SK-N-SH treated with all-trans-retinoic acid at 6 μM for 48 hours (cell line): ENCODE results near the gene PGAM1.
A peak's percentile ranks its signal among the peaks of the same experiment; 100 is the strongest.

Source experiments
- ATAC-seq: fragments of 200-7000 bp; cut with Tn5 transposase; 3 replicates; pipeline ENCODE4 v1.9.1; 2020; ENCODE audit warnings: mild to moderate bottlenecking, moderate library complexity
- ARNTL ChIP-seq: fragments of 450-650 bp; formaldehyde crosslinking; IDR thresholded peaks from 2 replicates; pipeline ENCODE4 v1.5.0; 2020; ENCODE audit warnings: low read depth, mild to moderate bottlenecking, moderate library complexity, borderline replicate concordance
- BACH2 ChIP-seq: fragments of 250-450 bp; sonication (Bioruptor Pico); IDR thresholded peaks from 2 replicates; pipeline ENCODE4 v1.9.0; 2021; ENCODE audit warnings: mild to moderate bottlenecking, borderline replicate concordance
- CSDC2 ChIP-seq: fragments of 250-450 bp; sonication (Bioruptor Pico); IDR thresholded peaks from 2 replicates; pipeline ENCODE4 v1.5.0; 2020; ENCODE audit warnings: mild to moderate bottlenecking, moderate library complexity
- ESRRG ChIP-seq: fragments of 250-450 bp; sonication (Bioruptor Pico); IDR thresholded peaks from 2 replicates; pipeline ENCODE4 v1.6.1; 2021; ENCODE audit warnings: mild to moderate bottlenecking
- GLIS3 ChIP-seq: fragments of 250-450 bp; sonication (Bioruptor Pico); IDR thresholded peaks from 2 replicates; pipeline ENCODE4 v1.5.0; 2020; ENCODE audit warnings: mild to moderate bottlenecking, moderate library complexity
- ISL1 ChIP-seq: fragments of 250-450 bp; sonication (Bioruptor Pico); IDR thresholded peaks from 2 replicates; pipeline ENCODE4 v2.1.2; 2022; ENCODE audit warnings: mild to moderate bottlenecking, moderate library complexity
- OSR1 ChIP-seq: fragments of 250-450 bp; sonication (Bioruptor Pico); IDR thresholded peaks from 2 replicates; pipeline ENCODE4 v1.8.0; 2022; ENCODE audit warnings: moderate library complexity, mild to moderate bottlenecking, inconsistent platforms
- PPARA ChIP-seq: fragments of 250-450 bp; sonication (Bioruptor Pico); IDR thresholded peaks from 2 replicates; pipeline ENCODE4 v1.5.0; 2020; ENCODE audit warnings: mild to moderate bottlenecking, borderline replicate concordance
- RARB ChIP-seq: fragments of 250-450 bp; sonication (Bioruptor Pico); IDR thresholded peaks from 2 replicates; pipeline ENCODE4 v1.8.0; 2021; ENCODE audit warnings: mild to moderate bottlenecking, moderate library complexity
- SNAI2 ChIP-seq: fragments of 250-450 bp; sonication (Bioruptor Pico); IDR thresholded peaks from 2 replicates; pipeline ENCODE4 v1.5.0; 2020; ENCODE audit warnings: mild to moderate bottlenecking, moderate library complexity
- TCF4 ChIP-seq: fragments of 250-450 bp; sonication (Bioruptor Pico); IDR thresholded peaks from 2 replicates; pipeline ENCODE4 v1.8.0; 2021; ENCODE audit warnings: mild to moderate bottlenecking, moderate library complexity, borderline replicate concordance
- TOX ChIP-seq: fragments of 250-450 bp; sonication (Bioruptor Pico); IDR thresholded peaks from 2 replicates; pipeline ENCODE4 v1.8.0; 2021; ENCODE audit warnings: mild to moderate bottlenecking, moderate library complexity, borderline replicate concordance
- ZC3H10 ChIP-seq: fragments of 250-450 bp; sonication (Bioruptor Pico); IDR thresholded peaks from 2 replicates; pipeline ENCODE4 v1.5.1; 2021; ENCODE audit warnings: mild to moderate bottlenecking, moderate library complexity
- ZFP3 ChIP-seq: fragments of 250-450 bp; sonication (Bioruptor Pico); IDR thresholded peaks from 2 replicates; pipeline ENCODE4 v1.5.0; 2020; ENCODE audit warnings: mild to moderate bottlenecking, moderate library complexity
- ZFP30 ChIP-seq: fragments of 450-650 bp; formaldehyde crosslinking; IDR thresholded peaks from 2 replicates; pipeline ENCODE4 v1.5.0; 2022; ENCODE audit warnings: mild to moderate bottlenecking, moderate library complexity
- ZNF70 ChIP-seq: fragments of 450-650 bp; formaldehyde crosslinking; IDR thresholded peaks from 2 replicates; pipeline ENCODE4 v1.5.0; 2020; ENCODE audit warnings: mild to moderate bottlenecking, moderate library complexity
- ZNF8 ChIP-seq: fragments of 450-650 bp; formaldehyde crosslinking; IDR thresholded peaks from 2 replicates; pipeline ENCODE4 v1.5.0; 2020; ENCODE audit warnings: mild to moderate bottlenecking, moderate library complexity
- TF ChIP-seq, protein P1 (sequence below): fragments of 250-450 bp; sonication (Bioruptor Pico); IDR thresholded peaks from 2 replicates; pipeline ENCODE4 v1.8.0; 2021; ENCODE audit warnings: low read depth, mild to moderate bottlenecking, moderate library complexity, borderline replicate concordance
- TF ChIP-seq, protein P2 (sequence below): fragments of 250-450 bp; sonication (Bioruptor Pico); IDR thresholded peaks from 2 replicates; pipeline ENCODE4 v1.5.1; 2020; ENCODE audit warnings: low read depth, mild to moderate bottlenecking, moderate library complexity
- TF ChIP-seq, protein P3 (sequence below): fragments of 250-450 bp; sonication (Bioruptor Pico); IDR thresholded peaks from 2 replicates; pipeline ENCODE4 v1.8.0; 2020; ENCODE audit warnings: mild to moderate bottlenecking, moderate library complexity, borderline replicate concordance
- TF ChIP-seq, protein P4 (sequence below): fragments of 250-450 bp; sonication (Bioruptor Pico); IDR thresholded peaks from 2 replicates; pipeline ENCODE4 v1.5.0; 2020; ENCODE audit warnings: mild to moderate bottlenecking, moderate library complexity

PGAM1 gene

DNA sequence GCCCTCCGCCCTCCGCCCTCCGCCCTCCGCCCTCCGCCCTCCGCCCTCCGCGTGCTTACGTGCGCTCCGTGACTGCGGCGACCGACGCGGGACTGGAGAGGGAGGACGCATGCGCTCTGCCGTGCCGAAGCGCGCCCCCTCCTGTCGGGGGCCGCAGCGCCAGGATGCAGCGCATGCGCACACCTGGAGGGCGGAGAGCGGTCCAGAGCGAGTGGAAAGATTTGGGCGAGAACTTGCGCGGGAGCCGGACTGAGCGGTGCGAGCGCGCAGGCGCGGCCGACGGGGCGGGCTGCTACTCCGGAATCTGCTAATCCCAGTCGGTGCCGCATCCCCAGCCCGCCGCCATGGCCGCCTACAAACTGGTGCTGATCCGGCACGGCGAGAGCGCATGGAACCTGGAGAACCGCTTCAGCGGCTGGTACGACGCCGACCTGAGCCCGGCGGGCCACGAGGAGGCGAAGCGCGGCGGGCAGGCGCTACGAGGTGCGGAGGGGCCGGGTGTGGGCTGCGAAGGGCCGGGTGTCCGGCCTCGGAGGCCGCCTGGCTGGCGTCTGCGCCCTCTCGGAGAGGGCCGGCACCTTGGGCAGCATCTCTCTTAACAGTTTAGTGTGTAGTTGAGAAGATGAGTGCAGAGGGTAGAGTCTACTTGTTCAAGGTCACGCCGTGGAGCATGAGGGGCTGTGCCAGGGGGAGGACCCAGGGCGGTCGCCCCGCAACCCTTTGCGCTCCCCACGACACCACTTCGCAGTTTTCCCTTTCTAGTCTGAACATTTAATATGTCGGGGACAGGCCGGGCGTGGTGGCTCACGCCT lies at the start of gene PGAM1:
Gene PGAM1 (plus strand): TSS at position 228 of the 812 bp plus-strand sequence. CDS start 117 bp downstream, at position 345.
- ATAC-seq = peak; percentile 85
- TF ChIP-seq ZC3H10 (CRISPR knock-in tag) = no peak
- TF ChIP-seq, protein P1, sequence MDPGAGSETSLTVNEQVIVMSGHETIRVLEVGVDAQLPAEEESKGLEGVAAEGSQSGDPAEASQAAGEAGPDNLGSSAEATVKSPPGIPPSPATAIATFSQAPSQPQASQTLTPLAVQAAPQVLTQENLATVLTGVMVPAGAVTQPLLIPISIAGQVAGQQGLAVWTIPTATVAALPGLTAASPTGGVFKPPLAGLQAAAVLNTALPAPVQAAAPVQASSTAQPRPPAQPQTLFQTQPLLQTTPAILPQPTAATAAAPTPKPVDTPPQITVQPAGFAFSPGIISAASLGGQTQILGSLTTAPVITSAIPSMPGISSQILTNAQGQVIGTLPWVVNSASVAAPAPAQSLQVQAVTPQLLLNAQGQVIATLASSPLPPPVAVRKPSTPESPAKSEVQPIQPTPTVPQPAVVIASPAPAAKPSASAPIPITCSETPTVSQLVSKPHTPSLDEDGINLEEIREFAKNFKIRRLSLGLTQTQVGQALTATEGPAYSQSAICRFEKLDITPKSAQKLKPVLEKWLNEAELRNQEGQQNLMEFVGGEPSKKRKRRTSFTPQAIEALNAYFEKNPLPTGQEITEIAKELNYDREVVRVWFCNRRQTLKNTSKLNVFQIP (CRISPR knock-in tag) = no peak
- TF ChIP-seq PPARA (CRISPR knock-in tag) = no peak
- no peak for TF ChIP-seq CSDC2
- TF ChIP-seq GLIS3 = no peak
- no peak for TF ChIP-seq TCF4
- TF ChIP-seq ZNF8 (CRISPR knock-in tag) = no peak
- no peak for TF ChIP-seq ZFP30 (CRISPR knock-in tag)
- no peak for TF ChIP-seq RARB (CRISPR knock-in tag)
- TF ChIP-seq ESRRG (CRISPR knock-in tag) = no peak

DNA sequence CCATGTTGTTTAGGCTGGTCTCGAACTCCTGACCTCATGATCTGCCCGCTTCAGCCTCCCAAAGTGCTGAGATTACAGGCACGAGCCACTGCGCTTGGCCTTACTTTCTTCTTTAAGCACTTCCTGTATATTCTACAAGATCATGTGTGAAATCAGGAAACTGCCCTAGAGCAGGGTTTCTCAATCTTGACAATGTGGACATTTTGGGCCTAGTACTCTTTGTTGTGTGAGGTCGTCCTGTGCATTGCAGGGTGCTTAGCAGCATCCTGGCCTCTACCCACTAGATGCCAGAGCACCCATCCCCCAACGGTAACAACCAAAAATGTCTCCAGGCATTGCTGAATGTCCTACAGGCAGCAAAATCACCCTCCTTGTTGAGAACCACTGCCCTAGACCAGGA lies 49.6 kb upstream of the PGAM1 start:
- no peak for TF ChIP-seq ZC3H10 (CRISPR knock-in tag)
- TF ChIP-seq, all 23 proteins: peak for 0
- no peak for ATAC-seq

DNA sequence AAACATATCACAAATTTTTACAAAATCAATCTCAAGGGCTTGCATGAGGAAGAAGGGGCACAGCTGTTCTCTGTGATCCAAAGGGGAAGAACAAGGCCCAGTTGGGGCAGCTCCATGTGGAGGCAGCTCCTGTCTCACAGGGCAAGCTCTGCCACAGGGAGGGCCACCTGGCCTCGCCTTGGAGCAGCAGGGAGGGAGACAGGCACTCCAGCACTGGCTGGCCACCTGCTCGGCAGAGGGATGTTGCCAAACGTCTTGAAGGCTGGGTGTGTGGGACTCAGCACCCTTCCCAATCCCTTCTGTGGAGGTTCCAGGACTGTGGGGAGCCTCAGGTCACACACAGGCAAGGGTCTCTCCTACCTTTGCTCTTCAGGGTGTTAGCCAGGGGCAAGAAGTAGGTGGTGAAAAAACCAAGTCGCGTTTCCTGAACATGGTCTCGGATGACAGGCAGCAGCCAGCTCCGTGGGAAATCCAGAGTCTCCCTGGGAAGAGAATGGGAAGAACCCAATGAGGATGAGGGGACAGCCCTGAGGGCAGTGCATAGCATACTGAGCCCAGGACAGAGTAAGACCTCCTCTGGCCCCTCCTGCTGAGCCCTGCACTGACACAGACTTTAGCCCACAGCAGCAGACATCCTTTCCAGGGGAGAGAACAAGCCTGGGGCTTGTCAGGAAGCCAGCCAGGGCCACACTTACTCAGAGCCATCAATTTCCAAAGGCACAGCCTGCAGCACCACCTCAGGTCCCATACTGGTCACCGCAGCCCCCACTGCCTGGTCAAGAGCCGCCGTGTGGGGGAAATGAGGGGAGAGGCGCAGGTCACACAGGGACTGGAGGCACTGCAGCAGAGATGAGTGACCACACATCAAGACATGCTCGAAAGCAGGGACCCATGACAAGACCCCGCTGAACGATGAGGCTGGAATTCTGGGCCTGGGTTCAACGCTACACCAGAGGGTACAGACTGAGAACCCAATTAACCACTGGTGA lies 46.8 kb upstream of the PGAM1 start:
- ATAC-seq = no peak; the same call in 2 of the 3 replicates
- TF ChIP-seq ZFP3 (CRISPR knock-in tag) (no peak), RARB (CRISPR knock-in tag) (no peak), ZFP30 (CRISPR knock-in tag) (no peak), ZNF8 (CRISPR knock-in tag) (no peak), ZNF70 (CRISPR knock-in tag) (no peak), PPARA (CRISPR knock-in tag) (no peak), ARNTL (CRISPR knock-in tag) (no peak), SNAI2 (CRISPR knock-in tag) (no peak), TCF4 (no peak), OSR1 (CRISPR knock-in tag) (no peak), GLIS3 (no peak), ISL1 (CRISPR knock-in tag) (no peak), ESRRG (CRISPR knock-in tag) (no peak), BACH2 (CRISPR knock-in tag) (no peak), TOX (CRISPR knock-in tag) (no peak)
- TF ChIP-seq, protein P2, sequence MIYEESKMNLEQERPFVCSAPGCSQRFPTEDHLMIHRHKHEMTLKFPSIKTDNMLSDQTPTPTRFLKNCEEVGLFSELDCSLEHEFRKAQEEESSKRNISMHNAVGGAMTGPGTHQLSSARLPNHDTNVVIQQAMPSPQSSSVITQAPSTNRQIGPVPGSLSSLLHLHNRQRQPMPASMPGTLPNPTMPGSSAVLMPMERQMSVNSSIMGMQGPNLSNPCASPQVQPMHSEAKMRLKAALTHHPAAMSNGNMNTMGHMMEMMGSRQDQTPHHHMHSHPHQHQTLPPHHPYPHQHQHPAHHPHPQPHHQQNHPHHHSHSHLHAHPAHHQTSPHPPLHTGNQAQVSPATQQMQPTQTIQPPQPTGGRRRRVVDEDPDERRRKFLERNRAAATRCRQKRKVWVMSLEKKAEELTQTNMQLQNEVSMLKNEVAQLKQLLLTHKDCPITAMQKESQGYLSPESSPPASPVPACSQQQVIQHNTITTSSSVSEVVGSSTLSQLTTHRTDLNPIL (CRISPR knock-in tag) = no peak
- TF ChIP-seq, protein P3, sequence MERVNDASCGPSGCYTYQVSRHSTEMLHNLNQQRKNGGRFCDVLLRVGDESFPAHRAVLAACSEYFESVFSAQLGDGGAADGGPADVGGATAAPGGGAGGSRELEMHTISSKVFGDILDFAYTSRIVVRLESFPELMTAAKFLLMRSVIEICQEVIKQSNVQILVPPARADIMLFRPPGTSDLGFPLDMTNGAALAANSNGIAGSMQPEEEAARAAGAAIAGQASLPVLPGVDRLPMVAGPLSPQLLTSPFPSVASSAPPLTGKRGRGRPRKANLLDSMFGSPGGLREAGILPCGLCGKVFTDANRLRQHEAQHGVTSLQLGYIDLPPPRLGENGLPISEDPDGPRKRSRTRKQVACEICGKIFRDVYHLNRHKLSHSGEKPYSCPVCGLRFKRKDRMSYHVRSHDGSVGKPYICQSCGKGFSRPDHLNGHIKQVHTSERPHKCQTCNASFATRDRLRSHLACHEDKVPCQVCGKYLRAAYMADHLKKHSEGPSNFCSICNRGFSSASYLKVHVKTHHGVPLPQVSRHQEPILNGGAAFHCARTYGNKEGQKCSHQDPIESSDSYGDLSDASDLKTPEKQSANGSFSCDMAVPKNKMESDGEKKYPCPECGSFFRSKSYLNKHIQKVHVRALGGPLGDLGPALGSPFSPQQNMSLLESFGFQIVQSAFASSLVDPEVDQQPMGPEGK = no peak
- TF ChIP-seq, protein P4, sequence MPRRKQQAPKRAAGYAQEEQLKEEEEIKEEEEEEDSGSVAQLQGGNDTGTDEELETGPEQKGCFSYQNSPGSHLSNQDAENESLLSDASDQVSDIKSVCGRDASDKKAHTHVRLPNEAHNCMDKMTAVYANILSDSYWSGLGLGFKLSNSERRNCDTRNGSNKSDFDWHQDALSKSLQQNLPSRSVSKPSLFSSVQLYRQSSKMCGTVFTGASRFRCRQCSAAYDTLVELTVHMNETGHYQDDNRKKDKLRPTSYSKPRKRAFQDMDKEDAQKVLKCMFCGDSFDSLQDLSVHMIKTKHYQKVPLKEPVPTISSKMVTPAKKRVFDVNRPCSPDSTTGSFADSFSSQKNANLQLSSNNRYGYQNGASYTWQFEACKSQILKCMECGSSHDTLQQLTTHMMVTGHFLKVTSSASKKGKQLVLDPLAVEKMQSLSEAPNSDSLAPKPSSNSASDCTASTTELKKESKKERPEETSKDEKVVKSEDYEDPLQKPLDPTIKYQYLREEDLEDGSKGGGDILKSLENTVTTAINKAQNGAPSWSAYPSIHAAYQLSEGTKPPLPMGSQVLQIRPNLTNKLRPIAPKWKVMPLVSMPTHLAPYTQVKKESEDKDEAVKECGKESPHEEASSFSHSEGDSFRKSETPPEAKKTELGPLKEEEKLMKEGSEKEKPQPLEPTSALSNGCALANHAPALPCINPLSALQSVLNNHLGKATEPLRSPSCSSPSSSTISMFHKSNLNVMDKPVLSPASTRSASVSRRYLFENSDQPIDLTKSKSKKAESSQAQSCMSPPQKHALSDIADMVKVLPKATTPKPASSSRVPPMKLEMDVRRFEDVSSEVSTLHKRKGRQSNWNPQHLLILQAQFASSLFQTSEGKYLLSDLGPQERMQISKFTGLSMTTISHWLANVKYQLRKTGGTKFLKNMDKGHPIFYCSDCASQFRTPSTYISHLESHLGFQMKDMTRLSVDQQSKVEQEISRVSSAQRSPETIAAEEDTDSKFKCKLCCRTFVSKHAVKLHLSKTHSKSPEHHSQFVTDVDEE = no peak
- TF ChIP-seq, all 23 proteins: peak for 0
